ENCODE data around the gene ASAP2. TPM values are rescaled to one million over a fixed set of nuclear protein-coding genes. Genes with fewer than 3 reads are reported as not detected.
A peak's percentile ranks its signal among the peaks of the same experiment; 100 is the strongest.

The ASAP2 gene
- total and polyA plus RNA-seq, 2 experiments from 2014 or later: 8.5 to 16.7 TPM

DNA sequence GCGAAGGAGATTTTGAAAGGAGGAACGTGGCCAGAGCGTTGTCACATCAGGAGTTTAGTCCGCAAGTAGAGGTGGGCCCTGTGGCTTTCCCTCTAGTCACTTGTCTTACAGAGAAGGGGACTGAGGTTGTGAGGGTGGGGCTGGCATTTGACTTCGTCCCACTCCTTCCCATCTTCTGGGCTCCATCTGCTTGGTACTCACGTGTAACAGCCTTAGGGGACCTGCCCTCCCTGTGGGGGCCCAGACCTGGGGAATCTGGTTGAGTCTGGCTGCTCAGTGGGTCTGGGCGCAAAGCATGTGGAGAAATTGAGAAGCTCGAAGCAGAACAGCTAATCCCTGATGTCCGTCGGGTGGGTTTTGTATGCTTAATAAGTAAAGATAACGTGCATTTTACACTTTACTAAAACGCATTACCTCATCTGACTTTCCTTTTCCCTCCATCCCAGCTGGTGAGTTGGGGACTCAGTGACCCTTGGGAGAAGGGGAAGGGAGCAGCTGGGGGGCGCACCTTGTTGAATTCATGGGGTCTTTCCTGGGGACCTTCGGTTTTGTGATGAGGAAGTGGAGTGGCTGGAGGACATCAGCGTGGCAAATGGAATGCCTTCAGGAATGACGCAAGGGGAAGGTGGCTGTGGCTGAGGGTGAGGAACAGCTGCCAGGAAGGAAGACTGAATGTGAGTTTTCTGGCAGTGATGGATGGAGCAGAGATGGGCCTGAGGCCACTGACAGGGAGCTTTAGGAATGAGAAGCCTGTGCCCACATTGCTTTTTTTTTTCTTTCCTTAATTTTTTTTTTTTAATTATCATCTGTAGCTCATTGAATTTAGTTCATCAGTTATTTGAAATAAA lies 44.8 kb downstream of the ASAP2 start:
- peaks cover 33% of the 10 kb centered on the region for H3K4me1 ChIP-seq (ENCODE audit: low read depth)
- H3K27me3 ChIP-seq: no peaks in the 10 kb centered on the region
- H3K27ac ChIP-seq: no peak overlapping the region
- H3K36me3 ChIP-seq: no peaks in the 10 kb centered on the region
- TF ChIP-seq, protein P1, sequence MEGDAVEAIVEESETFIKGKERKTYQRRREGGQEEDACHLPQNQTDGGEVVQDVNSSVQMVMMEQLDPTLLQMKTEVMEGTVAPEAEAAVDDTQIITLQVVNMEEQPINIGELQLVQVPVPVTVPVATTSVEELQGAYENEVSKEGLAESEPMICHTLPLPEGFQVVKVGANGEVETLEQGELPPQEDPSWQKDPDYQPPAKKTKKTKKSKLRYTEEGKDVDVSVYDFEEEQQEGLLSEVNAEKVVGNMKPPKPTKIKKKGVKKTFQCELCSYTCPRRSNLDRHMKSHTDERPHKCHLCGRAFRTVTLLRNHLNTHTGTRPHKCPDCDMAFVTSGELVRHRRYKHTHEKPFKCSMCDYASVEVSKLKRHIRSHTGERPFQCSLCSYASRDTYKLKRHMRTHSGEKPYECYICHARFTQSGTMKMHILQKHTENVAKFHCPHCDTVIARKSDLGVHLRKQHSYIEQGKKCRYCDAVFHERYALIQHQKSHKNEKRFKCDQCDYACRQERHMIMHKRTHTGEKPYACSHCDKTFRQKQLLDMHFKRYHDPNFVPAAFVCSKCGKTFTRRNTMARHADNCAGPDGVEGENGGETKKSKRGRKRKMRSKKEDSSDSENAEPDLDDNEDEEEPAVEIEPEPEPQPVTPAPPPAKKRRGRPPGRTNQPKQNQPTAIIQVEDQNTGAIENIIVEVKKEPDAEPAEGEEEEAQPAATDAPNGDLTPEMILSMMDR (IDR thresholded peaks at IDR 0.05; ENCODE audit: low read depth, low read length): no peak
- peak in 1 of 2 donors; percentile 74 for DNase-seq (ENCODE audit: low read depth in 1 of 2, low spot score in 1 of 2)
- no peak overlapping the region for H3K4me3 ChIP-seq
- no peaks in the 10 kb centered on the region for H3K9me3 ChIP-seq (ENCODE audit: low read depth)

DNA sequence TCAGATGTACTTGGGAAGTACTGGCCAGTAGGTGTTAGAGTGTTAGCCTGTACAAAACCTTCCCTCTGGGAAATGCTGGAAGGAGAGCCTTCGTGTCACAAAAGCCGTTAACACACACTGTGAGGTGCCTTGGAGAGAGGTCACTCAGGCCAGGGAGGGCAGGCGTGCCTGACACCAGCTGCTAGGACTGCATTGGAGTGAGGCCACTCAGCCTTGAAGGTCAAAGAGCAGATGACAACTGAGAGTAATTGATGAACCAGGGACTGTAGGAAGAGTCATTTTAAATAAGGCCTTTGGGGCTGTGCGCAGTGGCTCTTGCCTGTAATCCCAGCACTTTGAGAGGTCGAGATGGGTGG lies 45.4 kb downstream of the ASAP2 start:
- TF ChIP-seq, protein P1 (IDR thresholded peaks at IDR 0.05; ENCODE audit: low read depth, low read length): no peak
- H3K27ac ChIP-seq: no peak overlapping the region
- H3K27me3 ChIP-seq: no peaks in the 10 kb centered on the region
- H3K4me3 ChIP-seq: no peak overlapping the region
- H3K9me3 ChIP-seq (ENCODE audit: low read depth): no peaks in the 10 kb centered on the region
- peaks cover 39% of the 10 kb centered on the region for H3K4me1 ChIP-seq (ENCODE audit: low read depth)
- H3K36me3 ChIP-seq: no peaks in the 10 kb centered on the region
- DNase-seq (ENCODE audit: low read depth in 1 of 2, low spot score in 1 of 2): no peak

DNA sequence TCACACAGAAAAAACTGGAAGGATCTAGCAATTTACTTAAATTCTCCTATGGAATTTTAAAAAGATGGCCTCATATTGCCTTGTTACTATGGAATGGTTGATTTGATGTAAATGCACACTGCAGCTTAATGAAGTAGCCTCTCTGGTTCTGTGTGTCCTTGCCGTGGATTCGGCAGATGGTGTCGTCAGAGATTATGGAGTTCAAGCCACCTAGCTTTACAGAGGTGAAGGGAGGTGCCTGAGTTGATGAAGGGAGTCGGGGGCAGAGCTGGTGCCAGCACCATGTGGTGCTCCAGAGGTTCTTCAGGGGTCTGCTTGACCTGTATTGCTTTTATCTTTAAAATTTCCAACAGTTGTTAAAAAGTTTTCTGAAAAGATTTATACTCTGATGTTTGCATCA lies 48.8 kb downstream of the ASAP2 start:
- Histone ChIP-seq H3K4me3 (no peak overlapping the region), H3K27me3 (no peaks in the 10 kb centered on the region), H3K9me3 (ENCODE audit: low read depth) (no peaks in the 10 kb centered on the region), H3K4me1 (ENCODE audit: low read depth) (peaks cover 22% of the 10 kb centered on the region), H3K27ac (no peak overlapping the region), H3K36me3 (no peaks in the 10 kb centered on the region)
- DNase-seq (ENCODE audit: low read depth in 1 of 2, low spot score in 1 of 2): no peak
- TF ChIP-seq, protein P1 (IDR thresholded peaks at IDR 0.05; ENCODE audit: low read depth, low read length): no peak

DNA sequence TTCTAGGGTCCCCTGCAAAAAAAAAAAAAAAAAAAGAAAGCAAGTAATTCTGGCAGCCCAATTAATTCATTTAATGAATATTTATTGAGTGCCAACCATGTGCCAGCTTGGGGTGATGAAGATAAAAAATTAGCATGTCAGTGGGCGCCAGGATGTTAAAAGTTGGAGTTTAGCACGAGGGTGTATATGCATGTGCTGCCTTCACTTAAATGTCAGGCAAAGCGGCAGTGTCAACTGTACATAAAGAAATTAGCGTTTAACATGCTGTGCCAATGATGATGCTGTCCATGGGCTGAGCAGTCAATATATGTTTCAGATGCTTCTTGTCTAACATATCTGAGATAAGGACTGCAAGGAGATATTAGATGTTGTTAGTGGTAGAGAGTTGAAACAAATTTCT lies 49.5 kb downstream of the ASAP2 start:
- TF ChIP-seq, protein P1 (IDR thresholded peaks at IDR 0.05; ENCODE audit: low read depth, low read length): no peak
- H3K36me3 ChIP-seq: no peaks in the 10 kb centered on the region
- H3K27me3 ChIP-seq: no peaks in the 10 kb centered on the region
- no peak overlapping the region for H3K4me3 ChIP-seq
- DNase-seq (ENCODE audit: low read depth in 1 of 2, low spot score in 1 of 2): no peak
- H3K27ac ChIP-seq: no peak overlapping the region
- H3K9me3 ChIP-seq (ENCODE audit: low read depth): no peaks in the 10 kb centered on the region
- H3K4me1 ChIP-seq (ENCODE audit: low read depth): peaks cover 29% of the 10 kb centered on the region

DNA sequence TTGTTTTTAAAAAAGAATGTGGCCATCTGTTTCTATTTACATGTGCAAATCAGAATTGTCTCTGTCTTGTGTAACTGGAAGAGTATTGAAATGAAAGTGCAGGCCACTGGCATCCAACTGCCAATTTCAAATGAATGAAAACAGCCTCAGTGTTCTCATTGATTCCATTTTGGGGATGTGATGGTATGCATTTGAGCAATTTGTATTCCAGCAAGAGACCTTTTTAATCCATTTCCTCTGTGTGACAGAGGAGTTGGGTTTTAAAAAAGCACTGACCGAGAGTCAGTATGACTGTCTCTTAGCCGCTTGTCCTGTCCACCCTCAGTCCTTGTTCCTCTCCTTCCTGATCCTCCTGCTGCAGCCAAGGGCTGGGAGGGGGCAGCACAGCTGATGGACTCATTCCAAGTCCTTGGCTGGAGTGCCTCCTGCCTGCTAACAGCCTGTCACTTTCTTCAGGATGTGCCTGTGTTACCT lies 50.0 kb downstream of the ASAP2 start:
- peak in 1 of 2 donors; percentile 56 for DNase-seq (ENCODE audit: low read depth in 1 of 2, low spot score in 1 of 2)
- H3K27ac ChIP-seq: peak overlapping the region; percentile 23

More for the DNA sequence above, 50.0 kb downstream of the ASAP2 start:
- no peaks in the 10 kb centered on the region for H3K27me3 ChIP-seq
- TF ChIP-seq, protein P1 (IDR thresholded peaks at IDR 0.05; ENCODE audit: low read depth, low read length): no peak
- no peak overlapping the region for H3K4me3 ChIP-seq
- no peaks in the 10 kb centered on the region for H3K9me3 ChIP-seq (ENCODE audit: low read depth)
- peaks cover 34% of the 10 kb centered on the region for H3K4me1 ChIP-seq (ENCODE audit: low read depth)
- H3K36me3 ChIP-seq: no peaks in the 10 kb centered on the region

All from cardiac muscle cell (in vitro differentiated cells and primary cell).